GM21390 (cell line): ENCODE data around the gene SORBS1.
"Not testable (repeated sequence)": the region's sequence is repeated elsewhere in the genome, so short reads cannot be mapped to it uniquely, and the experiment has no call there.

ENCODE experiments used
- ATAC-seq: cut with Tn5 transposase; IDR thresholded peaks from one replicate; pipeline ENCODE4 v1.9.1; 2021; ENCODE audit not compliant: unreplicated experiment

SORBS1 gene

GRCh38 chr10:95356190-95356955 lies 204.8 kb downstream of the SORBS1 start:
- ATAC-seq, result no peak

- no peak for ATAC-seq
Observed at GRCh38 chr10:95355301-95355700, 205.9 kb downstream of the SORBS1 start.

GRCh38 chr10:95354110-95354509 lies 207.1 kb downstream of the SORBS1 start:
- ATAC-seq, result no peak

GRCh38 chr10:95353123-95353522 lies 208.0 kb downstream of the SORBS1 start:
- ATAC-seq, result no peak

- ATAC-seq, result no peak
Observed at GRCh38 chr10:95352684-95353083, 208.5 kb downstream of the SORBS1 start.

GRCh38 chr10:95350830-95351228 lies 210.3 kb downstream of the SORBS1 start:
- no peak for ATAC-seq

- no peak for ATAC-seq
Observed at GRCh38 chr10:95350219-95350829, 210.8 kb downstream of the SORBS1 start.

GRCh38 chr10:95347402-95347766 lies 213.8 kb downstream of the SORBS1 start:
- ATAC-seq, result not testable (repeated sequence)

- ATAC-seq, result no peak
Observed at GRCh38 chr10:95346715-95347401, 214.3 kb downstream of the SORBS1 start.

GRCh38 chr10:95343573-95343972 lies 217.6 kb downstream of the SORBS1 start:
- no peak for ATAC-seq

- no peak for ATAC-seq
Observed at GRCh38 chr10:95341716-95342130, 219.4 kb downstream of the SORBS1 start.

GRCh38 chr10:95339863-95340262 lies 221.3 kb downstream of the SORBS1 start:
- ATAC-seq, result no peak

- no peak for ATAC-seq
Observed at GRCh38 chr10:95337423-95338160, 223.6 kb downstream of the SORBS1 start.

GRCh38 chr10:95336702-95337101 lies 224.5 kb downstream of the SORBS1 start:
- no peak for ATAC-seq

- no peak for ATAC-seq
Observed at GRCh38 chr10:95335933-95336699, 225.1 kb downstream of the SORBS1 start.

- no peak for ATAC-seq
Observed at GRCh38 chr10:95334805-95335144, 226.4 kb downstream of the SORBS1 start.

- ATAC-seq, result no peak
Observed at GRCh38 chr10:95333997-95334804, 227.0 kb downstream of the SORBS1 start.

- ATAC-seq, result no peak
Observed at GRCh38 chr10:95332666-95333249, 228.4 kb downstream of the SORBS1 start.

- no peak for ATAC-seq
Observed at GRCh38 chr10:95331596-95332130, 229.5 kb downstream of the SORBS1 start.
